ENCODE measurements around the gene ERP27.

The ERP27 gene

GRCh38 chr12:14934511-14934910, 3.8 kb downstream of the ERP27 start:
- DNase-seq = no peak

DNA sequence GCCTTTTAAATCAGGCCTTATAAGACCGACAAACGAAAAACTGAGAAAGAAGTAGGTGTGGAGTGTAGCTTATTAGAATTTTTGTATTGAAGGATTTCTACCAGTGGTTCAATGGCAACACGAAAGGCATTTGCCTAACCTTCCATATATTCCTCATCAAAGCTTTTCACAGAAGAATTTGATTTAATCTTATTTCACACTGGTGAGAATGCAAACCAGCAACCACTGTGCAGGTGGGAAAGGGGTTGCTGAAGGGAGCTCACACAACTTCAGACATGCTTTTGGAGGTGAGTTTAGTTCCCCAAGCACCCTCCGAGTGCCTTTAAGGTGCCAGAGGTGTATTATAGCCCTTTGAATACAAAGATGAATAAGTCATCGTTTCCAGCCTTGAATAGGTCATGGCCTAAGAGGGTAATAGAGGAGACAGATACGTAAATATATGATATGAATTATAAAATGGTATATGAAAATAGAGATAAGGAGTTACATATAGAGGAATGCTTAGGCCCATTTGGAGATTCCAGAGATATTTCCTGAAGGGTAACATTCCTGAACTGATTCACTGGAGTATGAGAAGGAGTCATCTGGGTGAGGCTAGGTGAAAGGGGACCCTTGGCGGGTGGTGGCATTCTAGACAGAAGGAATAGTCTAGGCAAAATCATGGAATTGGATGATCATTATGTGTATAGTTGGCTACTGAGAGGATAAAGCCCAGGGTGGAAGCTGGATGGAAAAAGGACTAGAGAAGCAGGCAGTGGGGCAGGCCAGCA, 6.4 kb downstream of the ERP27 start:
- DNase-seq = no peak

DNA sequence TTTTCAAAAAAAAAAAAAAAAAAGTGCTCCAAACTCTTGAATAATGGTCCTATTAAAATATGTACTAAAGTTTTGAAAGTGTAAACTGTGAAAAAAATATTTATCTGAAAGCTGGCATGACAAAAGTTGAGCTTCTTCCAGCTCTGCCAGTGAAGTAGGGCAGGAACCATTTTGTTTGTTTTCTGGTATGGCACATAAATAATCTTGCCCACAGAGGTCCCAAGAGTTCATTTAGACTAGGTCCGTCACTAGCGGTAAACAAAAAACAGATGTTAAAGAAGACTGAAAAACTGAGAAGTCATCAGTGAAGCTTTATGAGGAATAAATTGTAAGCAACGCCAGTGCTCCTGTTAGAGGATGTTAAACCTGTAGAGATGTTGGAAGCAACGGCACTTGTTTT, 7.0 kb downstream of the ERP27 start:
- no peak for DNase-seq

DNA sequence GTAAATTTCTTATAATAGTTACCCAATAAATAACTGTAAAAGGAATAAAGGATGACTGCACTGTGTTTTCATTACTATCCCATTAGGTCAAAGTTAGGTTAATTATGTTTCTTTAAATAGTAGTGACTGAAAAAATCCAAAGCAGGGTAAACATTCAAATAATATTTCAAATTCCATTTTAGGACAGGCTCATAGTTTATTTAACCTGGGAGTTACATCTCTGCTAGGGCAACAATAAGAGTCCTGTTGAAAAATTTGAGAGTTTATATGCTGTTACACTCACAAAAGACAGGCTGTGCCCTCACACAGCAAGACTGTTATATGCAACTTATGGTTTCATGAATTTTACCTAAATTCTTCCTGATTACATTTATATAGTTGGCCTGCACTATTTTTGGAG, 8.0 kb downstream of the ERP27 start:
- DNase-seq = no peak

GRCh38 chr12:14928931-14929330, 9.4 kb downstream of the ERP27 start:
- no peak for DNase-seq

GRCh38 chr12:14927267-14927666, 11.1 kb downstream of the ERP27 start:
- DNase-seq = no peak

- no peak for DNase-seq
These were observed 13.8 kb downstream of the ERP27 start for GRCh38 chr12:14924541-14924940.

DNA sequence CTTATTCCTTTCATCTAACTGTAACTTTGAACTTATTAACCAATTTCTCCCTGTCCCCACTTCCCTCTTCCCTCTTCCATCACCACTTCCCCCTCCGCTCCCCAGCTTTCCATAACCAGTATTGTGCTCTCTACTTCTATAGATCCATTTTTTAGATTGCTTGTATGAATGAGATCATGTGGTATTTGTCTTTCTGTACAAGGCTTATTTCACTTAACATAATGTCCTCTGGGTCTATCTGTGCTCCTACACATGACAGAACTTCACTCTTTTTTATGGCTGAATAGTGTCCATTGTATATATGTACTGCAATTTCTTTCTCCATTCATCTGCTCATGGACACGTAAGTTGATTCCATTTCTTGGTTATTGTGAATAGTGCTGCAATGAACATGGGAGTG, 14.4 kb downstream of the ERP27 start:
- DNase-seq = no peak

GRCh38 chr12:14921218-14921617, 17.1 kb downstream of the ERP27 start:
- DNase-seq = no peak

DNA sequence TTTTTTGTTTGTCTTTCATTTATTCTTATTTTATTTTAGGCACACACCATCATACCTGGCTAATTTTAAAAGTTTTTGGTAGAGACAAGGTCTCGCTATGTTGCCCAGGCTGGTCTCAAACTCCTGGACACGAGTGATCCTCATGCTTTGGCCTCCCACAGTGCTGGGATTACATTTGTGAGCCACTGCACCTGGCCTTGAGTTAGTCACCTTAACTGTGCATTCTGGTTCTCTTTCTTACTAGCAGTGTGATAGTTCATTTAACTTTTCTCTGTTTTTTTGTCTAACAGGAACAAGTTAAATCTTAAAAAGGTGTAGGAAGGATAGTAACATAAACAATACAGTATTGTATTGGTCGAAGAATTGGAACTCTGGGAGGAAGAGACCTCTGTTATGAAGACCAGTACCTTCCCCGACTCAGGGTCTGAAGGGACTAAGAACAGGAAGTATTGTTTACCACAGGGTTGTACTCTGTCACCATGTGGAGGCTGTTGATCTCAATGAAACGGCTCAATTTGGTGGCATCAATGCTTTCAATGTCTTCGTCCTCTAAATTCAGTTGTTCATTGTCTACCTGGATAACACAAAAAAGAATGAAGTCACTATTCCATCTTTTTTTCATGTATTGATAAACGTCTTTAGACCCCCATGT, 17.7 kb downstream of the ERP27 start:
- no peak for DNase-seq

- no peak for DNase-seq
These were observed 18.9 kb downstream of the ERP27 start for GRCh38 chr12:14919455-14919854.

- peak; percentile 26 for DNase-seq
These were observed 22.6 kb downstream of the ERP27 start for GRCh38 chr12:14915736-14916135.

DNA sequence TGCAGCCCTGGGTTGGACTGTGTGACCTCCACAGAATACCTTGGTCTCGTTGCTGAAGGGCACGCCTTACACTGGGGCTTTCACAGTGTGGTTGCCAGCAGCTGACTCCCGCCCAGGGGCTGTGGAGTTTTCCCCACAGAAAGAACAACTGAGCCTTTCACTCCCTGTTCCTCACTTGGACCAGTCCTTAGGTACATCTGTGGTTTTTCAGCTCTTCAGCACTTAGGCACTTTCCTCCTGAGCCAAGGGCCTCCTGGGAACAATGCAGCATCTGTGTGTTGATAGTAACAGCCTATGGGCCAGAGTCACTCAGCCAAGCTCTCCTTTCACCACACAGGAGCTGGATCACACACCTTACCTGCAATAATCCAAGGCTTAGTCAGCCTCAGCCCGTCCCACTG, 25.0 kb downstream of the ERP27 start:
- DNase-seq = no peak

DNA sequence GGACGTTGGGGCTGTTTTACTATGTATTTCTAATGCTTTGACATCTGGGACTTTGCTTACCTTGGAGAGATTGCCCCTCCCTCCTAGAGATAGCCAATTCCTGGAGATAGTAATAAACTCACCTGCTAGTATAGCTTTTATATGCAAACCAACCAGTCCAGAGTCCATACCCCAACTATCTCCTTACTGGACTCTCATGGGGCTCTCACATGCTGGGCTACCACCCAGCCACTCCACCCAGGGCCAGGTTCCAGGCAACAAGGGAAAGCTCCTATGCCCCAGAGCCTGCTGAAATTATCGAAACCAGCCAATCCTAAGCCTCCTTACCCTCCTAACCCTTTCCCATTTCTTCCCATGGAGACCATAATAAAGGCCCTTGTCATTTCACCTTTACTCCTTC, 27.2 kb downstream of the ERP27 start:
- DNase-seq = no peak

- DNase-seq = no peak
These were observed 28.0 kb downstream of the ERP27 start for GRCh38 chr12:14910090-14910915.

GRCh38 chr12:14907953-14908352, 30.4 kb downstream of the ERP27 start:
- no peak for DNase-seq

DNA sequence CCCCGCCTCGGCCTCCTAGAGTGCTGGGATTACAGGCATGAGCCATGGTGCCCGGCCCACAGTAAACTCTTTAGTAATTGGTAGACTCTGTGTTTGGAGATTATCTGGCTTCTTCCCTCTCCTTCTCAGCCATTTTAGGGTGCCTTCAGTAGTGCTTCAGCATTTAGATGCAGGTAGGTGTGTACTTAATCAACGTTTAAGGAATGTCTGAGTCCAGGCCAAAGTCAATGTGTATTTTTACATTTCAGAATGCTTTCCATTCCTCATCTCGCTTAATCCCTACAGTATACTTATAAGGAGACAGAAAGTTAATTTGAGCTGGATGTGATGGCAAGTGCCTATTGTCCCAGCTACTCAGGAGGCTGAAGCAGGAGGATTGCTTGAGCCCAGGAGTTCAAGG, 32.2 kb downstream of the ERP27 start:
- no peak for DNase-seq

DNA sequence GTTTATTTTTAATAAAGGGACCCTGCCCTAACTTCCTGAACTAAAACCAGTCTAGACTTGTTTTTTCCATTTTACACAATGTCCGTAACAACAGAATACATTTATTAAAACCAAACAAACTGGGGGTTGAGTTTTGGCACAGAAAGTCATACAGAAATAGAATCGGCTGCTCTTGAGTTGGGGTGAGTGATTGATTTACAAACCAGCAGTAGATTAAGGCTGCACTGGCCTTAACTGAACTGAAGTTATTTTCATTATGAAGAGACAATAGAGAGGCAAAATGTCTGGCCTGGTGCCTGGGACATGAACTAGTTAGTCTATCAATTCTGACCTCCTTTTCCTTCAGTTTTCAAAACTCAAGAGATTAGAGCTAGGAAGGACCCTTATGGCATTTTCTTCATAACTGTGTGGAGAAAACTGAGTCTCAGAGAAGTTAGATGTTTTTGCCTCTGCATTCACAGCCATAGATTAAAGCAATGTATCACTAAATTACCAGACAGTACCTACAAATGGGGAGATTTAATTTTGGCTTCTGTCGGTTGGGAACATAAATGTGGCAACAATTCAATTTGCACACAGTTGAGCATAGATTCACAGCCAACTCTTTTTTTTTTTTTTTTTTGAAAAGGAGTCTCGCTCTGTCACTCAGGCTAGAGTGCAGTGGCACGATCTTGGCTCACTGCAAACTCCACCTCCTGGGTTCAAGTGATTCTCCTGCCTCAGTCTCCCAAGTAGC, 32.9 kb downstream of the ERP27 start:
- DNase-seq = no peak

DNA sequence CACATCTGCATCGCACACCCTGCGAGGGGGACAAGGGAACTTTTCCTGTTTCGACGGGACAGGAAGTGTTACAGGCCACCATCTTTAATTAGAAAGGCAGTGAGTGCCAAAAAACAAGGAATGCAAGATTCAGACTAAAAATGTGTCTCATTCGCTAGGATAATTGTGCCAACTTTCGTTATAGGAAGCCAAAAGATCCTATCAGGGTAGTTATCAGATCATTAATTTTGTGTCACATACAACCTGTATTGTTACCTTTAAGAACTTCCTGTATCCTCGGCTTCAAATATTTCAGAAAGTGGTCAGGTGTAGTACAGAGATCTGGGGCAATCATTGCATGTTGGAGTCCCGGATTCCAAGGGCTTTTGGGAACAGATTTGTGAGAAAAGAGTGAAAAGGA, 33.5 kb downstream of the ERP27 start:
- DNase-seq = no peak

DNA sequence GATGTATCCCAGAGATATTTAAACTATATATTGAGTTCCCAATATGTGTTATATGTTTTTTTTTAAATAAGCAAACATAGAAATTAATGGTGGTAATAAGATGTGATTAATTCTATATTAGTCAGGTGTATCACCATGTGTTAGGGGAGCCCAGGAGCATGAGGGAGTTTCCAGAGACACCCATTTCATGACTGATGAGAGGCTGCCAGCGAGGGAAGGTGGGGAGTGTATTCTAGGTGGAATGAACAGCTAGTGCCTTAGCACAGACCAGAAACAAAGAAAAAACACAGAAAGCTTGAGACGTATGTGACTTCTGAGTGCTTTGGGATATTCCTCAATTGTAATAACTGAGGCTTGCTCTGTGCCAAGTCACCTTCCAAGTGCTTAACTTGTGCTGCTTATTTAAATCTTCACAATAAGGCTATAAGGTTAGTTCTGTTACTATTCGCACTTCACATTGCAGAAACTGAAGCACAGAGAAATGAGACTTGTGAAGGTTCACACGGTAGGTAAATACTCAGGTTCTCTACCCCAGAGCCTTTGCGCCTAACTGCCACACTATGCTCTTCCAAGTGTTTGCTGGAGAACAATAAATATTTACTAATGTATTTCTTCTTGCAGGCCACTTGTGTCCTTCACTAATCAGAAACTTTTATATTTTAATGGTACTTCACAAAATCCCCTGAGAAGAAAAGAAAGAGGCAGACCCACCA, 34.8 kb downstream of the ERP27 start:
- peak; percentile 29 for DNase-seq

- no peak for DNase-seq
These were observed 35.9 kb downstream of the ERP27 start for GRCh38 chr12:14902465-14902864.

GRCh38 chr12:14901228-14901562, 37.1 kb downstream of the ERP27 start:
- no peak for DNase-seq

All from NCI-H345 (cell line).